A673 (cell line): Measurements from ENCODE around the gene CLPX. TPM values are rescaled to one million over a fixed set of nuclear protein-coding genes. Genes with fewer than 3 reads are reported as not detected.

Experiments used
- BruUV-seq: library from RNA; stranded (reverse); fragments of 400-500 nt; replicated peaks from 2 replicates; lab custom pipeline; 2021; lab: Mats Ljungman, UMichigan
- CTCF ChIA-PET: fragments of 300-600 bp; sonication (Branson Sonifier 250); formaldehyde crosslinking; loops from one replicate; lab custom pipeline; 2022; ENCODE audit warnings: antibody characterized with exemption; lab: Charles Lee
- POLR2A ChIA-PET: fragments of 300-600 bp; sonication (Branson Sonifier 250); formaldehyde crosslinking; loops from one replicate; lab custom pipeline; 2022; ENCODE audit warnings: antibody characterized with exemption; ENCODE audit not compliant: low non-redundant PET; lab: Charles Lee
- DNase-seq: peaks from one replicate; pipeline ENCODE4 v3.0.0-alpha.2; 2015; ENCODE audit warnings: low spot score
- H3K27ac ChIP-seq: fragments of 200-600 bp; sonication (generic); 2 replicates; pipeline ENCODE4 v1.5.1; 2016; ENCODE audit warnings: mixed run types, low read depth, mild to moderate bottlenecking, mixed read lengths, antibody characterized with exemption, low read length; ENCODE audit not compliant: poor library complexity, severe bottlenecking
- H3K27me3 ChIP-seq: fragments of 200-600 bp; sonication (generic); replicated peaks from 2 replicates; pipeline ENCODE4 v1.6.1; 2017; ENCODE audit warnings: mixed run types, low read depth, mild to moderate bottlenecking, mixed read lengths, antibody characterized with exemption, low read length; ENCODE audit not compliant: insufficient read depth, poor library complexity
- H3K36me3 ChIP-seq: fragments of 200-600 bp; sonication (generic); 2 replicates; pipeline ENCODE4 v1.6.1; 2016; ENCODE audit warnings: mixed run types, mild to moderate bottlenecking, mixed read lengths, antibody characterized with exemption, low read length; ENCODE audit not compliant: insufficient read depth, poor library complexity, severe bottlenecking
- H3K4me1 ChIP-seq: fragments of 200-600 bp; sonication (generic); 2 replicates; pipeline ENCODE4 v1.6.1; 2017; ENCODE audit warnings: mixed run types, mild to moderate bottlenecking, mixed read lengths, antibody characterized with exemption, low read length; ENCODE audit not compliant: insufficient read depth, poor library complexity, severe bottlenecking
- H3K4me3 ChIP-seq: fragments of 200-600 bp; sonication (generic); 2 replicates; pipeline ENCODE4 v1.5.1; 2016; ENCODE audit warnings: low read depth, mixed run types, mild to moderate bottlenecking, mixed read lengths, low read length; ENCODE audit not compliant: poor library complexity, severe bottlenecking
- H3K9me3 ChIP-seq: fragments of 200-600 bp; sonication (generic); 2 replicates; pipeline ENCODE4 v1.6.1; 2016; ENCODE audit warnings: mixed run types, low read depth, mild to moderate bottlenecking, mixed read lengths, antibody characterized with exemption, low read length; ENCODE audit not compliant: poor library complexity, severe bottlenecking
- EZH2 ChIP-seq: fragments of 200-600 bp; sonication (generic); IDR thresholded peaks from 2 replicates; pipeline ENCODE4 v1.6.1; 2017; ENCODE audit warnings: borderline replicate concordance, low read depth, mild to moderate bottlenecking, mixed read lengths, antibody characterized with exemption, low read length; ENCODE audit not compliant: poor library complexity, severe bottlenecking
- intact Hi-C: fragments of 100-400 bp; cut with micrococcal nuclease; formaldehyde crosslinking; loops from one replicate; pipeline ENCODE4 v1.10.0; 2022; ENCODE audit not compliant: unreplicated experiment
- total RNA-seq: library from RNA; stranded (reverse); gene quantifications from 2 replicates; pipeline ENCODE4 v1.2.3, GENCODE V29; 2021
- TF ChIP-seq, protein P1 (sequence below): fragments of 300-800, 200-600 bp; sonication (generic); conservative IDR thresholded peaks from 2 replicates; pipeline ENCODE4 v1.5.1; 2017; ENCODE audit warnings: low read depth, mild to moderate bottlenecking, antibody characterized with exemption, low read length, moderate library complexity, mixed read lengths

The CLPX gene
- total RNA-seq, 1 experiment from 2014 or later, result 60.2 TPM

DNA sequence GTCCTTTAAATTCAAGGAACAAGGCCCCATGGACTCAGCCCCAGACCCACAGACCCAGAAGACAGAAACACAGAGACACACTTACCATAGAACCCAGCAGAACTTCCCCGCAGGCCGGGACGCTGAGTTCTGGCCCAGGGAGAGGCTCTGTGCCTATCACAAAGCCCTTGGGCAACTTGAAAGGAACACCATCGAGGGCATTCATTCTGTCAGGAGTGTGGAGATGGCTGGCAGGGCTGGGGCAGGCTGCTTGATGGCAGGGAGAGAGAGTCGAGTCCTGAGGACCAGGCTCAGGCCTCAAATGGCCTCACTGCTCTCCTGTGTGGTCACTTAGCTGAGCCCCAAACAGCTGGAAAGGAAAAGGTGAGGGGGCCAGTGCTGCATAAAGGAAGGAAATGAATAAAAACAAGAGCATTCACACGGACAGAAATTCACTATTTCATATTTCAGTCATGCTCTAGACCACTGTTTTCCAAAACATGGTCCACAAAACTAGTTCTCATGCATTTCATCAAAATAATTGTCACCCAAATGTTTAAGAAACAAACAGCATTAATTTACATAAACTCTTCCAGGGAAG is 79.0 kb downstream of the CLPX start:
- Histone ChIP-seq H3K4me1 (no peaks in the 10 kb centered on the region), H3K27me3 (no peaks in the 10 kb centered on the region), H3K36me3 (no peaks in the 10 kb centered on the region), H3K27ac (no peak overlapping the region), H3K9me3 (no peaks in the 10 kb centered on the region), H3K4me3 (no peak overlapping the region)
- ChIA-PET POLR2A (no interaction called here), CTCF (no interaction called here)
- no peak for DNase-seq
- intact Hi-C loops, result no loop called here
- TF ChIP-seq, protein P1, sequence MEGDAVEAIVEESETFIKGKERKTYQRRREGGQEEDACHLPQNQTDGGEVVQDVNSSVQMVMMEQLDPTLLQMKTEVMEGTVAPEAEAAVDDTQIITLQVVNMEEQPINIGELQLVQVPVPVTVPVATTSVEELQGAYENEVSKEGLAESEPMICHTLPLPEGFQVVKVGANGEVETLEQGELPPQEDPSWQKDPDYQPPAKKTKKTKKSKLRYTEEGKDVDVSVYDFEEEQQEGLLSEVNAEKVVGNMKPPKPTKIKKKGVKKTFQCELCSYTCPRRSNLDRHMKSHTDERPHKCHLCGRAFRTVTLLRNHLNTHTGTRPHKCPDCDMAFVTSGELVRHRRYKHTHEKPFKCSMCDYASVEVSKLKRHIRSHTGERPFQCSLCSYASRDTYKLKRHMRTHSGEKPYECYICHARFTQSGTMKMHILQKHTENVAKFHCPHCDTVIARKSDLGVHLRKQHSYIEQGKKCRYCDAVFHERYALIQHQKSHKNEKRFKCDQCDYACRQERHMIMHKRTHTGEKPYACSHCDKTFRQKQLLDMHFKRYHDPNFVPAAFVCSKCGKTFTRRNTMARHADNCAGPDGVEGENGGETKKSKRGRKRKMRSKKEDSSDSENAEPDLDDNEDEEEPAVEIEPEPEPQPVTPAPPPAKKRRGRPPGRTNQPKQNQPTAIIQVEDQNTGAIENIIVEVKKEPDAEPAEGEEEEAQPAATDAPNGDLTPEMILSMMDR, result no peak
- TF ChIP-seq EZH2, result no peak
- BruUV-seq, result no TSS peak

DNA sequence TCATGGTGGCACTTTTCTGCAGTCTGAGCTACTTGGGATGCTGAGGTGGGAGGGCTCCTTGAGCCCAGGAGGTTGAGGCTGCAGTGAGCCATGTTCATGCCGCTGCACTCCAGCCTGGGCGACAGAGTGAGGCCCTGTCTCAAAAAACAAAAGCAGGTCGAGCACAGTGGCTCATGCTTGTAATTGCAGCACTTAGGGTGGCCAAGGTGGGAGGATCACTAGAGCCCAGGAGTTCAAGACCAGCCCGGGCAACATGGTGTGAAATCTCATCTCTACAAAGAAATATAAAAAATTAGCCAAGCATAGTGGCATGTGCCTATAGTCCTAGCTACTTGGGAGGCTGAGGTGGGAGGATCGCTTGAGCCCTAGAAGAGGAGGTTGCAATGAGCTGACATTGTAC is 80.1 kb downstream of the CLPX start:
- Histone ChIP-seq H3K9me3 (no peaks in the 10 kb centered on the region), H3K4me1 (no peaks in the 10 kb centered on the region), H3K36me3 (no peaks in the 10 kb centered on the region), H3K4me3 (no peak overlapping the region), H3K27ac (no peak overlapping the region), H3K27me3 (no peaks in the 10 kb centered on the region)
- BruUV-seq, result no TSS peak
- POLR2A ChIA-PET, result no interaction called here
- intact Hi-C loops, result no loop called here
- CTCF ChIA-PET, result no interaction called here
- TF ChIP-seq, protein P1, result no peak
- no peak for TF ChIP-seq EZH2
- DNase-seq, result no peak

DNA sequence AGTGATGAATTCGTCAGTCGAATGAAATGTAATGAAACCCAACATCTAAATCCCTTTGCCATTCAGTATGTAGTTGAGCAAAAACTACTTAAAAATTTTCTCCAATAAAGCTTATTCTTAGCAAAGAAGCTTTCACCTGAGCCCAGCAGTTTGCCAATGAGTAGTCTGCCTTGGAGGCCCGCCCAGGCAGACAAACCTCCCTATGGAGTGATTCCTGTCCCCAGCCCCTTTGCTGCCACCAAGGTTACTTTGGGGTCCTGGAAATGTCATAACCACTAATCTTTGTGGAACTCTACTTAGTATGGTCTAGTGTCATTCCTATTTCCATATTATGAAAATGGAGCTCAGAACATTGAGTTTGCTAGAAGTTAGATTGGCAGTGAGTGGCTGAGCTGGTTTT is 82.2 kb downstream of the CLPX start:
- intact Hi-C loops, result no loop called here
- Histone ChIP-seq H3K4me1 (no peaks in the 10 kb centered on the region), H3K9me3 (no peaks in the 10 kb centered on the region), H3K4me3 (no peak overlapping the region), H3K27ac (no peak overlapping the region), H3K36me3 (peaks cover 5% of the 10 kb centered on the region), H3K27me3 (no peaks in the 10 kb centered on the region)
- BruUV-seq, result no TSS peak
- ChIA-PET CTCF (interaction anchor here (1.2 to 1.4 kb wide), 2 partner anchors 16 to 69 kb away, joined by 4 to 6 read pairs; no protein-coding TSS in a partner anchor), POLR2A (no interaction called here)
- DNase-seq, result no peak
- TF ChIP-seq EZH2, result no peak
